ENCODE data around the gene SRSF8.
"Not testable (repeated sequence)": the region's sequence is repeated elsewhere in the genome, so short reads cannot be mapped to it uniquely, and the experiment has no call there.

The SRSF8 gene

GRCh38 chr11:95066716-95067038 is at the start of gene SRSF8:
Gene SRSF8, plus strand, starts transcription at chr11:95066919. Its CDS starts 308 bp downstream, at chr11:95067227.
- peak; percentile 84 for DNase-seq

- DNase-seq, result not testable (repeated sequence)
These were observed 45.3 kb upstream of the SRSF8 start for GRCh38 chr11:95021468-95021867.

- DNase-seq, result no peak
These were observed 41.8 kb upstream of the SRSF8 start, which contains the start of gene KDM4E for GRCh38 chr11:95024958-95025357. Gene KDM4E, plus strand, starts transcription at chr11:95025258. Its CDS starts 300 bp downstream, at chr11:95025558.

GRCh38 chr11:95025594-95025993 is 41.1 kb upstream of the SRSF8 start:
- not testable (repeated sequence) for DNase-seq

GRCh38 chr11:95028357-95028756 is 38.4 kb upstream of the SRSF8 start:
- DNase-seq, result no peak

GRCh38 chr11:95033051-95033450 is 33.7 kb upstream of the SRSF8 start:
- DNase-seq, result no peak

- DNase-seq, result no peak
These were observed 31.4 kb upstream of the SRSF8 start for GRCh38 chr11:95035316-95035715.

GRCh38 chr11:95037356-95038035 is 29.2 kb upstream of the SRSF8 start:
- not testable (repeated sequence) for DNase-seq

- DNase-seq, result no peak
These were observed 24.5 kb upstream of the SRSF8 start for GRCh38 chr11:95042239-95042638.

GRCh38 chr11:95042906-95043305 is 23.8 kb upstream of the SRSF8 start:
- DNase-seq, result no peak

- DNase-seq, result no peak
These were observed 22.7 kb upstream of the SRSF8 start for GRCh38 chr11:95044010-95044409.

- DNase-seq, result no peak
These were observed 20.9 kb upstream of the SRSF8 start for GRCh38 chr11:95045812-95046211.

GRCh38 chr11:95049122-95049521 is 17.6 kb upstream of the SRSF8 start, which contains the start of gene KDM4F:
Gene KDM4F, plus strand, starts transcription at chr11:95049422.
- not testable (repeated sequence) for DNase-seq

GRCh38 chr11:95050595-95051202 is 16.0 kb upstream of the SRSF8 start:
- DNase-seq, result no peak

- no peak for DNase-seq
These were observed 12.4 kb upstream of the SRSF8 start for GRCh38 chr11:95054356-95054755.

- no peak for DNase-seq
These were observed 11.3 kb upstream of the SRSF8 start for GRCh38 chr11:95055283-95055897.

GRCh38 chr11:95057959-95058358 is 8.8 kb upstream of the SRSF8 start:
- no peak for DNase-seq

GRCh38 chr11:95058621-95059020 is 8.1 kb upstream of the SRSF8 start:
- DNase-seq, result no peak

- no peak for DNase-seq
These were observed 7.7 kb upstream of the SRSF8 start for GRCh38 chr11:95059046-95059445.

- no peak for DNase-seq
These were observed 1.4 kb upstream of the SRSF8 start for GRCh38 chr11:95065336-95065735.

GRCh38 chr11:95067039-95067840 is 521 bp downstream of the SRSF8 start:
- DNase-seq, result peak; percentile 84

- DNase-seq, result no peak
These were observed 1.1 kb downstream of the SRSF8 start for GRCh38 chr11:95067841-95068219.

GRCh38 chr11:95068549-95068948 is 1.8 kb downstream of the SRSF8 start:
- peak; percentile 92 for DNase-seq
